H9 (cell line): ENCODE data around the gene RABGAP1. TPM values are rescaled to one million over a fixed set of nuclear protein-coding genes. Genes with fewer than 3 reads are reported as not detected.

Source experiments
- DNase-seq: peaks from one replicate; pipeline ENCODE4 v3.0.0-alpha.2; 2017
- H2AFZ ChIP-seq: one replicate; pipeline ENCODE4 v1.6.1; 2013; ENCODE audit warnings: mild to moderate bottlenecking, low read length, control low read depth, moderate library complexity
- H2AK5ac ChIP-seq: 2 replicates; pipeline ENCODE4 v1.6.1; 2013; ENCODE audit warnings: low read length, control low read depth, mixed read lengths; ENCODE audit not compliant: insufficient read length
- H2BK120ac ChIP-seq: one replicate; pipeline ENCODE4 v1.6.1; 2013; ENCODE audit warnings: low read depth, mild to moderate bottlenecking, low read length, control low read depth, inconsistent platforms; ENCODE audit not compliant: poor library complexity, severe bottlenecking
- H2BK12ac ChIP-seq: 2 replicates; pipeline ENCODE4 v1.6.1; 2013; ENCODE audit warnings: low read length, control low read depth, mixed read lengths, low read depth; ENCODE audit not compliant: insufficient read length
- H2BK15ac ChIP-seq: 2 replicates; pipeline ENCODE4 v1.6.1; 2013; ENCODE audit warnings: low read depth, low read length, control low read depth
- H2BK20ac ChIP-seq: one replicate; pipeline ENCODE4 v1.6.1; 2013; ENCODE audit warnings: low read depth, mild to moderate bottlenecking, low read length, control low read depth, inconsistent platforms; ENCODE audit not compliant: poor library complexity, severe bottlenecking
- H2BK5ac ChIP-seq: 2 replicates; pipeline ENCODE4 v1.6.1; 2013; ENCODE audit warnings: low read length, control low read depth, mixed read lengths; ENCODE audit not compliant: insufficient read length
- H3K14ac ChIP-seq: 2 replicates; pipeline ENCODE4 v1.6.1; 2013; ENCODE audit warnings: low read length, control low read depth; ENCODE audit not compliant: insufficient read depth
- H3K18ac ChIP-seq: 2 replicates; pipeline ENCODE4 v1.6.1; 2013; ENCODE audit warnings: low read depth, mild to moderate bottlenecking, mixed read lengths, low read length, control low read depth; ENCODE audit not compliant: insufficient read length
- H3K23ac ChIP-seq: 2 replicates; pipeline ENCODE4 v1.6.1; 2013; ENCODE audit warnings: low read length, control low read depth, mixed read lengths, low read depth; ENCODE audit not compliant: insufficient read length
- H3K23me2 ChIP-seq: 2 replicates; pipeline ENCODE4 v1.6.1; 2013; ENCODE audit warnings: low read depth, mild to moderate bottlenecking, mixed read lengths, low read length, control low read depth; ENCODE audit not compliant: insufficient read length, poor library complexity, severe bottlenecking
- H3K27ac ChIP-seq: 2 replicates; pipeline ENCODE4 v1.5.1; 2013; ENCODE audit warnings: low read length, control low read depth, mixed read lengths, low read depth; ENCODE audit not compliant: insufficient read length
- H3K27me3 ChIP-seq: 2 replicates; pipeline ENCODE4 v1.6.1; 2013; ENCODE audit warnings: low read length, control low read depth, inconsistent platforms; ENCODE audit not compliant: insufficient read depth
- H3K4ac ChIP-seq: 2 replicates; pipeline ENCODE4 v1.6.1; 2013; ENCODE audit warnings: low read depth, mild to moderate bottlenecking, control low read depth, inconsistent platforms, low read length, moderate library complexity
- H3K4me1 ChIP-seq: 2 replicates; pipeline ENCODE4 v1.6.1; 2013; ENCODE audit warnings: low read length, control low read depth, inconsistent platforms; ENCODE audit not compliant: insufficient read depth
- H3K4me2 ChIP-seq: 2 replicates; pipeline ENCODE4 v1.6.1; 2013; ENCODE audit warnings: low read length, control low read depth, mixed read lengths; ENCODE audit not compliant: insufficient read length, insufficient read depth
- H3K56ac ChIP-seq: 2 replicates; pipeline ENCODE4 v1.6.1; 2013; ENCODE audit warnings: low read depth, mild to moderate bottlenecking, mixed read lengths, low read length, control low read depth; ENCODE audit not compliant: insufficient read length
- H3K79me1 ChIP-seq: 2 replicates; pipeline ENCODE4 v1.6.1; 2013; ENCODE audit warnings: low read depth, mild to moderate bottlenecking, moderate library complexity, low read length, control low read depth, inconsistent platforms; ENCODE audit not compliant: insufficient read depth, poor library complexity, severe bottlenecking
- H3K79me2 ChIP-seq: 2 replicates; pipeline ENCODE4 v1.6.1; 2013; ENCODE audit warnings: low read length, control low read depth, inconsistent platforms; ENCODE audit not compliant: insufficient read depth
- H3K9ac ChIP-seq: 2 replicates; pipeline ENCODE4 v1.6.1; 2013; ENCODE audit warnings: low read length, control low read depth, mixed read lengths; ENCODE audit not compliant: insufficient read length; ENCODE audit errors: extremely low read depth
- H3K9me3 ChIP-seq: one replicate; pipeline ENCODE4 v1.6.1; 2013; ENCODE audit warnings: low read depth, low read length, inconsistent platforms; ENCODE audit not compliant: control insufficient read depth
- H3T11ph ChIP-seq: one replicate; pipeline ENCODE4 v1.6.1; 2013; ENCODE audit warnings: mild to moderate bottlenecking, low read length, control low read depth, inconsistent platforms
- H4K20me1 ChIP-seq: one replicate; pipeline ENCODE4 v1.6.1; 2013; ENCODE audit not compliant: control insufficient read depth, insufficient read length, insufficient read depth
- H4K5ac ChIP-seq: 2 replicates; pipeline ENCODE4 v1.6.1; 2013; ENCODE audit warnings: low read depth, mild to moderate bottlenecking, mixed read lengths, low read length, control low read depth; ENCODE audit not compliant: insufficient read length
- H4K8ac ChIP-seq: replicated peaks from 2 replicates; pipeline ENCODE4 v1.6.1; 2013; ENCODE audit warnings: low read length, control low read depth, mixed read lengths, low read depth; ENCODE audit not compliant: insufficient read length
- H4K91ac ChIP-seq: 2 replicates; pipeline ENCODE4 v1.6.1; 2013; ENCODE audit warnings: low read depth, mild to moderate bottlenecking, moderate library complexity, mixed read lengths, low read length, control low read depth; ENCODE audit not compliant: insufficient read length
- H3K27ac Mint-ChIP-seq, 3 experiments: 2 replicates in 2 of 3; 3 replicates in 1 of 3; pipeline ENCODE4 v1.8.0; 2020 to 2021; ENCODE audit warnings: mixed read lengths in 3 of 3, mild to moderate bottlenecking in 1 of 3, moderate library complexity in 1 of 3
- H3K27me3 Mint-ChIP-seq: 2 replicates; pipeline ENCODE4 v1.8.0; 2021; ENCODE audit warnings: low read depth, mild to moderate bottlenecking, moderate library complexity, mixed read lengths
- H3K36me3 Mint-ChIP-seq, 3 experiments: 2 replicates in 2 of 3; 3 replicates in 1 of 3; pipeline ENCODE4 v1.8.0; 2020 to 2021; ENCODE audit warnings: low read depth in 3 of 3, mixed read lengths in 3 of 3; ENCODE audit not compliant: insufficient read depth in 1 of 3
- H3K4me1 Mint-ChIP-seq, 2 experiments: 2 replicates each; pipeline ENCODE4 v1.8.0; 2020; ENCODE audit warnings: mixed read lengths in 2 of 2
- H3K4me3 Mint-ChIP-seq, 2 experiments: 2 replicates in 1 of 2; 3 replicates in 1 of 2; pipeline ENCODE4 v1.8.0; 2020 to 2021; ENCODE audit warnings: mild to moderate bottlenecking in 2 of 2, mixed read lengths in 2 of 2, moderate library complexity in 1 of 2
- H3K9me3 Mint-ChIP-seq, 2 experiments: 2 replicates in 1 of 2; 3 replicates in 1 of 2; pipeline ENCODE4 v1.8.0; 2020; ENCODE audit warnings: mild to moderate bottlenecking in 2 of 2, mixed read lengths in 2 of 2, moderate library complexity in 1 of 2
- CTCF ChIP-seq: fragments of 200-600 bp; sonication (generic); conservative IDR thresholded peaks from 3 replicates; pipeline ENCODE4 v1.8.0; 2021; ENCODE audit warnings: antibody characterized with exemption, mild to moderate bottlenecking
- WGBS: extraction: QIAGEN DNeasy Blood & Tissue Kit; methylation state at CpG from one replicate; pipeline ENCODE4 v1.1.7; 2013; ENCODE audit warnings: missing lambda C conversion rate, low lambda C conversion rate, mixed read lengths; ENCODE audit not compliant: insufficient read length; ENCODE audit errors: extremely low coverage; 5-methylcytosine and 5-hydroxymethylcytosine counted together
- total RNA-seq: library from RNA; stranded (reverse); gene quantifications from 2 replicates; pipeline ENCODE4 v1.2.1, GENCODE V29; 2021

Gene RABGAP1
- total RNA-seq, 1 experiment from 2014 or later: 31.6 TPM

- H3K27ac ChIP-seq: no peak overlapping the region
- no peak overlapping the region for H3T11ph ChIP-seq
- TF ChIP-seq CTCF: no peak
- H3K79me2 ChIP-seq: no peaks in the 10 kb centered on the region
- no peak overlapping the region for H4K8ac ChIP-seq
- H2BK120ac ChIP-seq: no peak overlapping the region
- no peaks in the 10 kb centered on the region for H3K9me3 ChIP-seq
- H3K4ac ChIP-seq: no peak overlapping the region
- H2BK12ac ChIP-seq: no peak overlapping the region
- no peak overlapping the region for H4K5ac ChIP-seq
- no peaks in the 10 kb centered on the region for H3K27me3 ChIP-seq
- H3K4me1 ChIP-seq: peaks cover 11% of the 10 kb centered on the region; the same call in 1 of the 2 replicates
- peaks cover 49 to 57% of the 10 kb centered on the region in 2 experiments for H3K4me1 Mint-ChIP-seq
- no peak overlapping the region for H3K23ac ChIP-seq
- H2AK5ac ChIP-seq: no peak overlapping the region
- H3K18ac ChIP-seq: no peak overlapping the region
- H3K4me3 Mint-ChIP-seq: peak overlapping the region in 1 of 2 experiments; percentile 38; a peak in 2 of 5 replicates
- H3K4me2 ChIP-seq: no peak overlapping the region
- no peak overlapping the region for H4K91ac ChIP-seq
- H3K36me3 Mint-ChIP-seq: peaks cover 9 to 44% (median 38%) of the 10 kb centered on the region in 3 experiments; a peak in 6 of 7 replicates
- H3K27ac Mint-ChIP-seq: peak overlapping the region in 2 of 3 experiments; percentile 77 to 86; a peak in 4 of 7 replicates
- no peaks in the 10 kb centered on the region for H3K23me2 ChIP-seq
- WGBS: no CpG with 5 or more reads among the region's 3 CpGs
- H2BK5ac ChIP-seq: no peak overlapping the region
- H3K9me3 Mint-ChIP-seq: no peaks in the 10 kb centered on the region
- H3K56ac ChIP-seq: no peak overlapping the region
- H2BK20ac ChIP-seq: no peak overlapping the region
- no peaks in the 10 kb centered on the region for H3K79me1 ChIP-seq
- H4K20me1 ChIP-seq: no peaks in the 10 kb centered on the region
- no peak for DNase-seq
- H3K9ac ChIP-seq: no peak overlapping the region
- no peak overlapping the region for H2BK15ac ChIP-seq
- no peak overlapping the region for H3K14ac ChIP-seq
- H3K27me3 Mint-ChIP-seq: no peaks in the 10 kb centered on the region
- no peak overlapping the region for H2AFZ ChIP-seq
These were observed 133.8 kb downstream of the RABGAP1 start for GRCh38 chr9:123074628-123075027.
